Measurements from ENCODE around the gene NUDT4B.
"Not testable (repeated sequence)": the region's sequence is repeated elsewhere in the genome, so short reads cannot be mapped to it uniquely, and the experiment has no call there.

NUDT4B gene

DNA sequence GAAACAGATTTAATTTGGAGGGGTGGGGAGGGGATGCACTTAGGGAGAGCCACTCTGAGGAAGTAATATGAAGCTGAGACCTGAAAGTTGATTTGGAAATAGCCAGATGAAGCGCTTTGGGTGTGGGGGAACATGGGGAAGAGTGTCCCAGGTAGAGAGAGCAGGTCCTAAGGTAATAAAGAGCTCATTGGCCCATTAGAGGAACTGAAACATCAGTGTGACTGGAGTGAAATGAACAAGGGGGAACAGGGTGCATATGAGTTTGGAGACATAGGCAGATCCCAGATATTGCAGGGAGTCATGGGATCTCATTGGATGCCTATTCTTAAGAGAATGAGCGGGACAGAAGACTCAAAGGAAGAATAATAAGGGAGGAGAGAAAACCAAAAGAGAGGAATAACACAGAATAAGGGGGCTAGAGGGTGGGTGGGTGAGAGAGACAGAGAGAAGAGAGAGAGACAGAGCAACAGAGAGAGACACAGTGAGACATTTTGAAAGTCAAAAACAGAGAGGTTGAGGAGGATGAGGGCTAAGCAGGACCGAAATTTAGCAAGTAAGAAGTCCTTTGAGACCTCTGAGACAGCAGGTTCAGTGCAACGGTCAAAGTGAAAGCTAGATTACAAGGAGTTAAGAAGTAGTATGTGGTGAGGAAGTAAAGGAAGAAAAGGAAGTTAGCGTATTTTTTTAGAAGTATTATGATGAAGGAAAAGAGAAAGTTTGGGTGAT lies 14.8 kb upstream of the NUDT4B start:
- POLR2A ChIA-PET; CTCF ChIA-PET; DNase-seq (ENCODE audit: extremely low spot score): not testable (repeated sequence)

DNA sequence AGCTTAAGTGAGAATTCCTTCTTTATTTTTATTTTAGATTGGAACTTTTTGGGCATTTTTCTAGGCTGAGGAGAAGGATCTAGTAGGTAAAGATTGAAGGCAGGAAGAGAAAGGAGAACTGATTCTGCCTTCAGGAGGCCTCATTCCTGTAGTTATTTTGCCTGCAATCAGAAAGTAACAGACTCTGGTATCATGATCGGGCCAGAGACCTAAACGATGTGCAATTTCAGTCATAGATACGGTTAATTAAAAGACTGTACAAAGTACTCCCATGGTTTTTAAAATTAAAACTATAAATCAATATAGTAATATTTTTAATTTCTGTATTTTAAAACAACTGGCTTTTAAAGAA lies 14.3 kb upstream of the NUDT4B start:
- CTCF ChIA-PET; POLR2A ChIA-PET; DNase-seq (ENCODE audit: extremely low spot score): not testable (repeated sequence)

DNA sequence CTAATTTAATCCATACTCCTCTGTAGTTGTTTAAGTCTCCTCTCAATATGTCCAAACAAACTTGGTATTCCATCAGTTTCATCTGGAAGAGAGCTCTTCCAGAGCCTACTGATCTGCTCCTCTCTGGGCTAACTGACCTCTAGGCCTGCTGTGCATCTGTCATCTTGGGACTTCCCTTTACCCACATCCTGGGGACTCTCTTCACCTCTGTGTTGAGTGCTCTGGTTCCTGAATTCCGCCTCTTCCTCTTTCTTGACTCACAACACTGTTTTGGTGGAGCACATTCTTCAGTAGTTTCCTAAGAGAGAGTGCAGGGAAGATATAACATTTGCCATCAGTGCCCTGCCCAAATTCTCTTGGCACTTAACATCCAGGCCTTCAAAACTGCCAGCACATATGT lies 13.0 kb upstream of the NUDT4B start:
- DNase-seq (ENCODE audit: extremely low spot score); POLR2A ChIA-PET; CTCF ChIA-PET: not testable (repeated sequence)

DNA sequence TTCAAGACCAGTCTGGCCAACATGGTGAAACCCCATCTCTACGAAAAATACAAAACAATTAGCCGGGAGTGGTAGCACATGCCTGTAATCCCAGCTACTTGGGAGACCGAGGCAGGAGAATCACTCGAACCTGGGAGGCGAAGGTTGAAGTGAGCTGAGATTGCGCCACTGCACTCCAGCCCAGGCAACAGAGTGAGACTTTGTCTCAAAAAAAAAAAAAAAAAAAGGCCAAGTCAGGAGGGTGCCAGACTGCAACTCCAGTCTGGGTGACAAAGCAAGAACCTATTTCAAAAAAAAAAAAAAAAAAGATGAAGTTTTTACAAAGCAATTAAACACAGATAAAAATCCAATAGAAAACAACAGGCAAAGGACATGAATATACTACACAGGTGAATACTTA lies 9.9 kb upstream of the NUDT4B start:
- DNase-seq (ENCODE audit: extremely low spot score); POLR2A ChIA-PET; CTCF ChIA-PET: not testable (repeated sequence)

DNA sequence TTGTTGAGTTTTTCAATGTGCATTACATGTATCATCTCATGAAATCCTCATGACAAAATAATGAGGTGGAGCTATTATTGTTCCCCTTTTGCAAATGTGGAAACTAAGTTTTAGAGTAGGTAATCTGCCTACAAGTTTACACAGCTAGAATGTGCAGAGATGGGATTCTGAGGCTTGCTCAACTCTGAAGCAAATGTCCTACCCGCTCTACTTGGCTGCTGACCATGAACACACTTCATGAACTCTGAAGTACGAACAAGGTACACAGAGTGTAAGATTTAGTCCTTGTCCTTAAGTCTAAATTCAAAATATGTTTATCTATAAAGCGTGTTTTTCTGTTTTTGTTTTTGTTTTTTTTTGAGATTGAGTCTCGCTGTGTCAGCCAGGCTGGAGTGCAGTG lies 5.4 kb upstream of the NUDT4B start:
- POLR2A ChIA-PET; CTCF ChIA-PET; DNase-seq (ENCODE audit: extremely low spot score): not testable (repeated sequence)

DNA sequence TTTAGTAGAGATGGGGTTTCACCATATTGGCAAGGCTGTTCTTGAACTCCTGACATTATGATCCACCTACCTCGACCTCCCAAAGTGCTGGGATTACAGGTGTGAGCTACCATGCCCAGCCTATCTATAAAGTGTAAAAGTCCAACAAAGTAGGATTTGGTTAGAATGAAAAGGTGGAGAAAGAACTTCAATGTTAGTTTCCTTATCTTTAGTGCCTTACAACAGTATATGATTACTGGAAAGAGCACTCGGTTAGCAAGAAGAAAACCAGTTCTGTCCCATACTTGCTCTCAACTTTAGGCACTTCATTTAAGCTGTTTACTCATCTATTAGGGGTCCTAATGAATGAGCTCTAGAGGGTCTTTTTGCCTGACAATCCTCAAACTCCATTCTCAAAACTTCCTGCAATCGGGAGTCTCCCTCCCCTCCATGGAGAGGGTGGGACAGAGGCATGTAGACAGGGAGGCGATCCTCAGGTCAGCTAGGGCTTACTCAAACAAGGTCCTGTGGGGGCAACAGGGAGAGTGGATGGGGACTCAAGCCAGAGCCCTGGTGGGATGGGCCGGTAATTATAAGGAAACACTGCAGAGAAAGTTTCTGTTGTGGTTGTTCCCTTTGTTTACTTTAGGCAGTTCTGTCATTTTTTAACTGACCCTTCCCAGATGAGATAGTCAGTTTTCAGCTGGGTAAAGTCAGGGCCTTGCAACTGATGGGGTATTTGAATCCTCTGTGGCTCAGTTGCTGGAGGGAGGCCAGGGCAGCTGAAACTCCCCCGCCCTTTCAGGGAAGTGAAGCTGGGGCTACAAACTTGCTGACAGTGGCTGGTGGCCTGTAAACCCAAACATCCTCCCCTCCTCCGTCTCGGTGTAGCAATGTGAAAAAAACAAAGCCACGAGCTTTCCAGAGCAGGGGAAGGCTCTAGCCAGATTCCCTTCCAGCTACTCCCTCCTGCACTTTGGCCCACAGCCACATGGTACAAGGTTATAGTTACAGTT lies 4.6 kb upstream of the NUDT4B start:
- CTCF ChIA-PET; DNase-seq (ENCODE audit: extremely low spot score); POLR2A ChIA-PET: not testable (repeated sequence)

DNA sequence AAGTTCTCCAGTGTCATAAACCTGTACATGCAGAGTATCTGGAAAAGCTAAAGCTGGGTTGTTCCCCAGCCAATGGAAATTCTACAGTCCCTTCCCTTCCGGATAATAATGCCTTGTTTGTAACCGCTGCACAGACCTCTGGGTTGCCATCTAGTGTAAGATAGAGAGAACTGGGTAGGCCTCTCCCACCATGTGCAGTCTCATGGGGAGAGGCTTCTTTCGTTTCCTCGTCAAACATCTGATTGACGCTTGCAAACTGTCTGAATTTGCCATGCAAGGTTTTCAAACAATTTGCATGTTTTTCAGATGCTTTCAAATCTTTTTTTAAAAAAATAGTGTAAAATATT lies 734 bp downstream of the NUDT4B start:
- POLR2A ChIA-PET; CTCF ChIA-PET; DNase-seq (ENCODE audit: extremely low spot score): not testable (repeated sequence)

DNA sequence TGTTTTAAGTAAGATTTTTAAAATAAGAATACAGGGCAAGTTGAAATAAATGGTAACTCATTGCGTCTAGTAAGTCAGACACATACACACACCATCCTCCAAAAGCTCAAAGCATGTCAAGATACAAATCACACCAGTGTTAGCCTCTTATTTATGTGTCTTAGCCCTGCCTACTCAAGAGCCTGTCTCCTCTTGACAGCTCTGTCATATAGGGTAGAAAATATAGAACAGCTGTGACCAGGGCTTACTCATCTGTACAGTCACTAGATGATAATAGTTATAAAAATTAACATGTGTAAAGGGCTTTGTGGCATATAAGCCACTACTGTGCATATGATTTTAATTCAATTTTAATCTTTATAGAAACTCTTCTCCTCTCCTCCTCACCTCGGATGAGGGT lies 7.7 kb downstream of the NUDT4B start:
- CTCF ChIA-PET; POLR2A ChIA-PET; DNase-seq (ENCODE audit: extremely low spot score): not testable (repeated sequence)

DNA sequence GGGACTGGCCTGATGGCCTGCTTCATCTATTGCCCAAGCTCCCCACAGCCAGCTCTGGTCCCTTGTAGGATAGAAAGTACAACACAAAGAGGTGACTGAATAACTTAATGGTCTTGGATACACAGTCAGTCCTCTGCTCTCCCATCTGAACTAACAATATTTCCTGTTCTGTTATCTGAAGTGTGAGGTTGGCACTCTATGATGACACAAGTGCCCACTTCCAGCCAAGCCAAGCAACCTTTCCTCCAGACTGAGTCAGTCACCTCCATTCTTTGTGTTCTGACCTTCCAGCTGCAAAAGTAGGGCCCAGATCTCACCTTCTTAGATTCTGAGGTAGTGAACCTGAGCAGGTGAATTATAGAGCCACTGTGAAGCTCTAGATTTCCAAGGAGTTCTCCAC lies 8.9 kb downstream of the NUDT4B start:
- CTCF ChIA-PET: not testable (repeated sequence)

DNA sequence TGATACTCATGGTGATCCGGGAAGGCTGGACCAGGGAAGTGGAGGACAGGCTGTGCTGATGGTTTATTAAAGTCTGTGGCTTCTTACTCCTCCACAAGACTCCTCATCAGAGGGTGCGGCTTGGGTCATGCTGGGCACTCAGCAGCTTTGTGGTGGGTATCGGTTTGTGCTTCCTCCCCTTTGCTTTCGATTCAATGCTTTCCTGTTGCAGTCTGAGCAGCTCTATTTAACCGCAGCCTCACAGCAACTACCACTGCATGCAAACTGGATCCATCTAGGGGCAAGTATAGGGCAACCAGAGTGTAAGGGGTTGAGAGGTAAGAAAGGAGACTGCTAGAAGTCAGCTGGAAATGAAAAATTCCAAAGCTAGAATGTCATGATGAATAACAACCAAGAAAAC lies 9.8 kb downstream of the NUDT4B start:
- CTCF ChIA-PET; DNase-seq (ENCODE audit: extremely low spot score): not testable (repeated sequence)

More for the DNA sequence above, 8.9 kb downstream of the NUDT4B start:
- POLR2A ChIA-PET; DNase-seq (ENCODE audit: extremely low spot score): not testable (repeated sequence)

DNA sequence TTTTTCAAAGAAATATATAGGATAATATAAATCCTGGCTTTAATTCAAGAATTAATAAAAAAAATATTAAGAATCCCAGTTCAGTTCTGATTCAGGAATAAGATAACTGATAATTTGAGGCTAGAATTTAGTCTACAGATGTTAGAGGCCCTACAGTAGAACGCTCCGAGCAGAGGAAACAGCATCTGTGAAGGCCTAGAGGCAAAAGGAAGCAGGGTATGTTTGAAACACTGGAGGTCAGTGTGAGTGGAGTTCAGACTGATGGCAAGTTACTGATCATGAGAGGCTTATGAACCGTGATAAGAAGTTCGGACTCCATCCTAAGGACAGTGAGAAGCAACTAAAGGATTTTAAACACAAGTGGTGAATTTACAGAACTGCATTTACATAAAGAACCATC lies 10.4 kb downstream of the NUDT4B start:
- DNase-seq (ENCODE audit: extremely low spot score); CTCF ChIA-PET; POLR2A ChIA-PET: not testable (repeated sequence)

More for the DNA sequence above, 9.8 kb downstream of the NUDT4B start:
- POLR2A ChIA-PET: not testable (repeated sequence)

DNA sequence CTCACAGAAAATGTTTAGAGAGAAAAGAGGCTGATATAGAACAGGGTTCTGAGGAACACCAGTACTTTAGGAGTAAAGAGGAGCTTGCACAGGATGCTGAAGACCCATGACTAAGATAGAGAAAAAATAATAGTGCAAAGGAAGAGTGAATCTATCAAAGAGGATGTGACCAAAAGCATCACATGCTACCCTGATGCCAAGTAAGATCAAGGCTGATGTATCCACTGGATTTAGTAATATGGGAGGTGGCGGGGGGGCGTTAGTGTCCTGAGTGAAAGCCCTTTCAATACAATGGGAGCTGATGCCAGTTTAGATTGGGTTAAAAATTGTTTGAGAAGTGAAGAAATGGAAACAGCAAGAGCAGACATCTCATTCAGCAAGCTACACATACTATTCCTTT lies 11.2 kb downstream of the NUDT4B start:
- POLR2A ChIA-PET; DNase-seq (ENCODE audit: extremely low spot score); CTCF ChIA-PET: not testable (repeated sequence)

DNA sequence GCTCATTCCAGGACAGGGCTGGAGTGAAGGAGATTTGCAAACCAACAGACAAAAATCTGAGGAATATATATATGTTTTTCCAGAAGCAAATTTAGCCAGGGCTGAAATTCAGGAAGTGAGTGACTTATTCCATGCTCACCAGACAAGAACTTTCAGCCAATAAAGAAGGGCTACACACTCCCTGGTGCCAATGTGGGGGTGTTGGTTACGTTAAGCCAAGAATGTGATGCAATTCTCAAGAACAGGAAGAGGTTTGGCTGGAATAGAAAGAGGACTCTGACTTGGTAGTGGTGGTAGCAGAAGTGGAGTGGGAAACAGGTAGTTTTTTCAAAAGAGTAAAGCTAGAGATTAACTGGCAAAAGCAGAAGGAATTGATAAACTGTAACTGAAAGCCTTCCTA lies 11.6 kb downstream of the NUDT4B start:
- DNase-seq (ENCODE audit: extremely low spot score); POLR2A ChIA-PET; CTCF ChIA-PET: not testable (repeated sequence)

DNA sequence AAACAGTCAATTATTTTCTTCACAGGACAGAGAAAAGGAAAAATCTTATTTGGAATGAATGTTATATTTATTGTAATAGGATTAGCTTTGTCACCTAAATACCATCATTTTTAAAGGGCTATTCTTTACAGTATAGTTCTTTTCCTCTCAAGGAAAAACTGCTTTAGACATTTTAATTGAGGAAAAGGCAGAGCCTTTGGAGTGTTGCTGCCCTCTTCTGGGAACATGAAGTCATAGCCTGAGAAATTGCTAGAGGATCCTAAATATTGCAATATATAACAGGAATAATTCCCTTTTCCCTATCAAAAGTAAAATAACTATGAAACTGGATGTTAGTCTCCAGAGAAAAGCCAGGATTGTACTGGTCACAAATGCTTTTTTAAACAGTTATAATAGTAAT lies 12.8 kb downstream of the NUDT4B start:
- CTCF ChIA-PET; DNase-seq (ENCODE audit: extremely low spot score); POLR2A ChIA-PET: not testable (repeated sequence)

DNA sequence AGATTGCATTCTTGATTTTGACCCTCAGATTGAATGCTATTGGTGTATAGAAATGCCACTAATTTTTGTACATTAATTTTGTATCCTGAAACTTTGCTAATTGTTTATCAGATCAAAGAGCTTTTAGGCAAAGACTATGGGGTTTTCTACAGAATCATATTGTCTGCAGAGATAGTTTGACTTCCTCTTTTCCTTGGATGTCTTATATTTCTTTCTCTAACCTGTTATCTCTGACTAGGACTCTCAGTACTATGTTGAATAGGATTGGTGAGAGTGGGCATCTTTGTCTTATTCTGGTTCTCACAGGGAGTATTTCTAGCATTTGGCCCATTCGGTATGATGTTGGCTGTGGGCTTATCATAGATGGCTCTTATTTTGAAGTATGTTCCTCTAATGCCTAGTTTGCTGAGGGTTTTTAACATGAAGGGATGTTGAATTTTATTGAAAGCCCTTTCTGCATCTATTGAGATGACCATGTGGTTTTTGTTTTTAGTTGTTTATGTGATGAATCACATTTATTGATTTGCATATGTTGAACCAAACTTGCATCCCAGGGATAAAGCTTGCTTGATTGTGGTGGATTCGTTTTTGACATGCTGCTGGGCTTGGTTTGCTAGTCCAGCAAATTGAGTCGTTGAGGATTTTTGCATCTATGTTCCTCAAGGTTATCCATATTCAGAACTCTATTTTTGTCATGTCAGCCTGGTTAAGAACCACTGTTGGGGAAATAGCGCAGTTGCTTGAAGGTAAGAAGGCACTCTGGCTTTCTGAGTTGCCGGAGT lies 16.9 kb downstream of the NUDT4B start:
- DNase-seq (ENCODE audit: extremely low spot score); POLR2A ChIA-PET; CTCF ChIA-PET: not testable (repeated sequence)

DNA sequence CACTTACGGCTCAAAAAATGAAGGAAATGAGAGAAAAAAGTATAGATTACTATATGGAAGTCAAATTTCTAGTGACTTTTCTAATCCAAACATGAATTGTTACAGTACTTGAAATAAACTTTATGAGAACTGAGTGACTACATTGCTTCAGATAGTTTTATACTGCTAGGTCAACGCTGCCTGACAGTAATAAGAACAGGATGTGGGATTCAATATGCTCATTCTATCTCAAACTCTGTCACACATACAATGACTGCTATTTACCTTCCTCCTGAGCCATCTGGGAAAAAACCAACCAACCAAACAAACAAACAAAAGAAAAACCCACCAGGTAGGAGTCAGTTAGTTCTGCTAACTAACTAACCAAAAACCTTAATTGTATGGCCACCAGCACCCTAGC lies 20.0 kb downstream of the NUDT4B start:
- POLR2A ChIA-PET; CTCF ChIA-PET; DNase-seq (ENCODE audit: extremely low spot score): not testable (repeated sequence)

DNA sequence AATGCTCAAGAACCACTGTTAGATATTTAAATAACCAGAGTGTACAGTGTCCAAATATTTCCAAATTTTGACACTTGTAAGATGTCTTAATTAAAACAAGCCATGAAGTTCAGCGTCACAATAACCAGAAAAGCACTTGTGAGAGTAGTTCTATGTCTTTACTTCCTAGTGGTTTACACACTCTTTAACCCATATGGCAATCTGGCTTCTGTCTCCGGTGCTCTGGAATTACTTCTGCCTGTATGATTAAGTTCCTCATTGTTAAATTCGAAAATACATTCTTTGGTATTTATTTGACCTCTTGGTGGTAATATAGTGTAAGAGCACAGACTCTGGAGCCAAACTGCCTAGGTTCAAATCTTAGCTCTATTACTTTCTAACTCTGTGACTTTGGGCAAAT lies 20.9 kb downstream of the NUDT4B start:
- CTCF ChIA-PET: not testable (repeated sequence)

DNA sequence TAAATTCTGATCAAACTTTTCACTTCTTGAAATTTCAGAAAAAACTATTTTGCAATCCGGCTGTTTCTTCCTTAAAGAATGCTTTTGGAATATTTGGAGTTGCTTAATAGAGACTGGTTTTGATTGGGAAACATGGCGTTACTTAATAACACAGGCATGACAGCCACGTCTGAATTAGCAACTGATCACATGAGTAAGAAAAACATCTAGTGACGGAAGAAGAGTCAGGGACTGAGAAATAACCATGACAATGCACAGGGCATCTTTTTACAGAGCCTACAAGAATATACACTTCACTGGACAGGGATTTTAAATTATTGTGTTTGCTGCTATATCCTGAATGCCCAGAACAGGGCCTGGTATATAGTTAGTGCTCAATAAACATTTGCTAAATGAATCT lies 25.1 kb downstream of the NUDT4B start:
- POLR2A ChIA-PET; CTCF ChIA-PET; DNase-seq (ENCODE audit: extremely low spot score): not testable (repeated sequence)

More for the DNA sequence above, 20.9 kb downstream of the NUDT4B start:
- DNase-seq (ENCODE audit: extremely low spot score); POLR2A ChIA-PET: not testable (repeated sequence)

DNA sequence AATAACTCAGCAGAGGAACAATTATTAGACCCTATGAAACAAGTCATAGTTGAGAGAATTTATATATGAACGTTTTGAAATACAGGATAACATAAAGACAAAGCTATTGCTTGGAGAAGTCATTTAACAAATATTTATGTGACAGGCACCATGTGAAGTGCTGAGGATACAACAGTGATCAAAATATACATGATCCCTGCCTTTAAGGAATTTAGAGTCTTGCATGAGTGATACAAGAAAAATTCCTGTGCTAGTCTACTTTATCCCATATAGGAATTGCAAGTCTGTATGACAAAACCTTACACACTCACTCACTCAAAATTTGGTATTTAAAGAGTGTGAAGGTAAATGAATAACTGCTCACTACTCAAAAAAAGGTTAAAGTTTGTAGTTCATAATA lies 25.5 kb downstream of the NUDT4B start:
- POLR2A ChIA-PET; CTCF ChIA-PET; DNase-seq (ENCODE audit: extremely low spot score): not testable (repeated sequence)

Data from HEK293T (cell line).